DMS 273 treated with DMSO at 0.1 percent for 48 hours (cell line): Measurements from ENCODE around the gene MSH3.

Source experiments
- DNase-seq: peaks from one replicate; lab custom pipeline; 2025; lab: John Stamatoyannopoulos, UW

MSH3 gene

GRCh38 chr5:80905405-80905804, 251.0 kb downstream of the MSH3 start:
- no peak for DNase-seq

- no peak for DNase-seq
Observed at GRCh38 chr5:80912479-80912878, 258.0 kb downstream of the MSH3 start.

GRCh38 chr5:80915716-80916115, 261.3 kb downstream of the MSH3 start:
- no peak for DNase-seq

GRCh38 chr5:80916676-80917075, 262.2 kb downstream of the MSH3 start:
- no peak for DNase-seq

- DNase-seq: no peak
Observed at GRCh38 chr5:80917631-80918030, 263.2 kb downstream of the MSH3 start.

GRCh38 chr5:80919678-80920196, 265.3 kb downstream of the MSH3 start:
- DNase-seq: no peak

- no peak for DNase-seq
Observed at GRCh38 chr5:80920333-80920732, 265.9 kb downstream of the MSH3 start.

- DNase-seq: no peak
Observed at GRCh38 chr5:80921026-80921425, 266.6 kb downstream of the MSH3 start.

GRCh38 chr5:80925931-80926330, 271.5 kb downstream of the MSH3 start:
- DNase-seq: no peak
